ENCODE data around the gene APOBEC3H. TPM values are rescaled to one million over a fixed set of nuclear protein-coding genes. Genes with fewer than 3 reads are reported as not detected.
"Not testable (repeated sequence)": the region's sequence is repeated elsewhere in the genome, so short reads cannot be mapped to it uniquely, and the experiment has no call there.

The APOBEC3H gene
- 1 to 10 TPM; 6.8 to 7.1 TPM for total RNA-seq

GRCh38 chr22:39097098-39098020 lies at the start of gene APOBEC3H:
Gene APOBEC3H, plus strand, starts transcription at chr22:39097244. Its CDS starts 3,035 bp downstream, at chr22:39100279.
- intact Hi-C loops (cut with micrococcal nuclease), result no loop called here
- H3K4me1 Mint-ChIP-seq (ENCODE audit: low read depth), result peaks cover 80% of the 10 kb centered on the region
- no peaks in the 10 kb centered on the region for H3K36me3 Mint-ChIP-seq (ENCODE audit: low read depth)
- TF ChIP-seq CTCF (IDR thresholded peaks at IDR 0.05), result no peak
- ChIA-PET POLR2A (no interaction called here), CTCF (interaction anchor here (2.6 kb wide), 1 partner anchor 11 kb away, joined by 10 read pairs; no protein-coding TSS in a partner anchor)
- no peaks in the 10 kb centered on the region for H3K9me3 Mint-ChIP-seq
- H3K4me3 Mint-ChIP-seq, result peak within 1 kb of the TSS; percentile 74
- DNase-seq, result peak; percentile 82
- peak; percentile 60 for ATAC-seq
- H3K27ac Mint-ChIP-seq, result peak within 1 kb of the TSS; percentile 92
- no peaks in the 10 kb centered on the region for H3K27me3 Mint-ChIP-seq

- CTCF ChIA-PET, result interaction anchor here (0.6 kb wide), 1 partner anchor 77 kb away, joined by 3 read pairs; no protein-coding TSS in a partner anchor
- H3K9me3 Mint-ChIP-seq; ATAC-seq; H3K36me3 Mint-ChIP-seq (ENCODE audit: low read depth); H3K27me3 Mint-ChIP-seq; H3K4me1 Mint-ChIP-seq (ENCODE audit: low read depth); POLR2A ChIA-PET; DNase-seq; H3K4me3 Mint-ChIP-seq; H3K27ac Mint-ChIP-seq; intact Hi-C loops (cut with micrococcal nuclease): not testable (repeated sequence)
These were observed 47.6 kb upstream of the APOBEC3H start for GRCh38 chr22:39049486-39049885.

- H3K4me3 Mint-ChIP-seq; intact Hi-C loops (cut with micrococcal nuclease); H3K4me1 Mint-ChIP-seq (ENCODE audit: low read depth); ATAC-seq; POLR2A ChIA-PET; H3K27me3 Mint-ChIP-seq; H3K27ac Mint-ChIP-seq; DNase-seq; CTCF ChIA-PET; H3K9me3 Mint-ChIP-seq; H3K36me3 Mint-ChIP-seq (ENCODE audit: low read depth): not testable (repeated sequence)
These were observed 45.1 kb upstream of the APOBEC3H start for GRCh38 chr22:39051844-39052495.

- ChIA-PET CTCF (no interaction called here), POLR2A (no interaction called here)
- no peaks in the 10 kb centered on the region for H3K9me3 Mint-ChIP-seq
- intact Hi-C loops (cut with micrococcal nuclease), result no loop called here
- H3K27me3 Mint-ChIP-seq, result no peaks in the 10 kb centered on the region
- H3K27ac Mint-ChIP-seq, result no peak overlapping the region
- H3K36me3 Mint-ChIP-seq (ENCODE audit: low read depth), result no peaks in the 10 kb centered on the region
- no peaks in the 10 kb centered on the region for H3K4me1 Mint-ChIP-seq (ENCODE audit: low read depth)
- no peak for ATAC-seq
- TF ChIP-seq CTCF (IDR thresholded peaks at IDR 0.05), result no peak
- no peak for DNase-seq
- no peak overlapping the region for H3K4me3 Mint-ChIP-seq
These were observed 41.4 kb upstream of the APOBEC3H start for GRCh38 chr22:39055658-39056057.

GRCh38 chr22:39061290-39061689 lies 35.8 kb upstream of the APOBEC3H start:
- intact Hi-C loops (cut with micrococcal nuclease), result not testable (repeated sequence)

GRCh38 chr22:39061951-39062350 lies 35.1 kb upstream of the APOBEC3H start:
- H3K4me3 Mint-ChIP-seq; H3K27me3 Mint-ChIP-seq; H3K36me3 Mint-ChIP-seq (ENCODE audit: low read depth); DNase-seq; POLR2A ChIA-PET; ATAC-seq; H3K4me1 Mint-ChIP-seq (ENCODE audit: low read depth); H3K27ac Mint-ChIP-seq; CTCF ChIA-PET; intact Hi-C loops (cut with micrococcal nuclease); H3K9me3 Mint-ChIP-seq: not testable (repeated sequence)

More at GRCh38 chr22:39061290-39061689, 35.8 kb upstream of the APOBEC3H start:
- CTCF ChIA-PET; H3K4me1 Mint-ChIP-seq (ENCODE audit: low read depth); H3K36me3 Mint-ChIP-seq (ENCODE audit: low read depth); ATAC-seq; H3K27me3 Mint-ChIP-seq; H3K27ac Mint-ChIP-seq; H3K9me3 Mint-ChIP-seq; POLR2A ChIA-PET; DNase-seq; H3K4me3 Mint-ChIP-seq: not testable (repeated sequence)

GRCh38 chr22:39063904-39064303 lies 33.1 kb upstream of the APOBEC3H start:
- H3K27ac Mint-ChIP-seq; DNase-seq; H3K9me3 Mint-ChIP-seq; H3K36me3 Mint-ChIP-seq (ENCODE audit: low read depth); H3K4me3 Mint-ChIP-seq; CTCF ChIA-PET; POLR2A ChIA-PET; H3K27me3 Mint-ChIP-seq; intact Hi-C loops (cut with micrococcal nuclease); ATAC-seq; H3K4me1 Mint-ChIP-seq (ENCODE audit: low read depth): not testable (repeated sequence)

GRCh38 chr22:39066442-39067276 lies 30.4 kb upstream of the APOBEC3H start:
- DNase-seq; H3K36me3 Mint-ChIP-seq (ENCODE audit: low read depth); H3K9me3 Mint-ChIP-seq; H3K4me1 Mint-ChIP-seq (ENCODE audit: low read depth); CTCF ChIA-PET; H3K27ac Mint-ChIP-seq; intact Hi-C loops (cut with micrococcal nuclease); H3K4me3 Mint-ChIP-seq; H3K27me3 Mint-ChIP-seq: not testable (repeated sequence)
- POLR2A ChIA-PET, result interaction anchor here (0.8 to 1.5 kb wide), 3 partner anchors 10 to 20 kb away, joined by 3 to 5 read pairs (median 4); partner anchors contain the start of gene APOBEC3G
- peak; percentile 28 for ATAC-seq
